Panc1 (cell line): ENCODE results near the gene NOP56. TPM values are rescaled to one million over a fixed set of nuclear protein-coding genes. Genes with fewer than 3 reads are reported as not detected.

Source experiments
- ATAC-seq: fragments of 200-7000 bp; cut with Tn5 transposase; 2 replicates; pipeline ENCODE4 v1.9.1; 2020; ENCODE audit warnings: mild to moderate bottlenecking, moderate library complexity
- BruUV-seq: library from RNA; stranded (reverse); fragments of 400-500 nt; replicated peaks from 2 replicates; lab custom pipeline; 2021; lab: Mats Ljungman, UMichigan
- CTCF ChIA-PET: fragments of 300-600 bp; sonication (Branson Sonifier 250); formaldehyde crosslinking; loops from one replicate; lab custom pipeline; 2022; ENCODE audit warnings: antibody characterized with exemption; lab: Charles Lee
- POLR2A ChIA-PET: fragments of 300-600 bp; sonication (Branson Sonifier 250); formaldehyde crosslinking; loops from one replicate; lab custom pipeline; 2022; ENCODE audit warnings: antibody characterized with exemption; lab: Charles Lee
- DNase-seq: peaks from one replicate; pipeline ENCODE4 v3.0.0-alpha.2; 2010; ENCODE audit warnings: low read depth, low spot score
- H3K27ac ChIP-seq: 2 replicates; pipeline ENCODE4 v1.5.1; 2011; ENCODE audit warnings: mild to moderate bottlenecking, low read length, inconsistent platforms
- H3K27me3 ChIP-seq: fragments of 200-500 bp; sonication (Bioruptor generic); 2 replicates; pipeline ENCODE4 v1.6.0; 2014; ENCODE audit warnings: low read length, inconsistent platforms; ENCODE audit not compliant: control insufficient read depth, insufficient read depth
- H3K36me3 ChIP-seq: fragments of 200-500 bp; sonication (Bioruptor generic); 2 replicates; pipeline ENCODE4 v1.5.1; 2014; ENCODE audit warnings: inconsistent platforms, mild to moderate bottlenecking, low read length, moderate library complexity; ENCODE audit not compliant: control insufficient read depth, insufficient read depth
- H3K4me1 ChIP-seq: 2 replicates; pipeline ENCODE4 v1.5.1; 2011; ENCODE audit warnings: inconsistent platforms, mild to moderate bottlenecking, low read length, moderate library complexity; ENCODE audit not compliant: control insufficient read depth, insufficient read depth
- H3K4me3 ChIP-seq, 2 experiments: 2 replicates each; pipeline ENCODE4 v1.5.1; 2011 to 2012; ENCODE audit warnings: low read depth in 2 of 2, low read length in 2 of 2, mild to moderate bottlenecking in 2 of 2, inconsistent platforms in 1 of 2, moderate library complexity in 1 of 2
- H3K9me3 ChIP-seq: fragments of 200-500 bp; sonication (Bioruptor generic); 2 replicates; pipeline ENCODE4 v1.5.1; 2014; ENCODE audit warnings: low read depth, mild to moderate bottlenecking, inconsistent platforms, low read length, moderate library complexity; ENCODE audit not compliant: control insufficient read depth, insufficient read depth
- CTCF ChIP-seq: fragments of 450-650 bp; IDR thresholded peaks from 2 replicates; pipeline ENCODE4 v1.5.1; 2017; ENCODE audit warnings: mild to moderate bottlenecking
- POLR2AphosphoS5 ChIP-seq: IDR thresholded peaks from 2 replicates; pipeline ENCODE4 v1.6.1; 2012; ENCODE audit warnings: mild to moderate bottlenecking, low read depth, low read length, moderate library complexity
- REST ChIP-seq, 2 experiments: IDR thresholded peaks; 2 replicates each; pipeline ENCODE4 v1.6.1; 2011 to 2012; ENCODE audit warnings: low read depth in 2 of 2, control low read depth in 1 of 2, low read length in 1 of 2, mild to moderate bottlenecking in 1 of 2, moderate library complexity in 1 of 2; ENCODE audit not compliant: insufficient read depth in 1 of 2
- SIN3A ChIP-seq: IDR thresholded peaks from 2 replicates; pipeline ENCODE4 v1.6.1; 2012; ENCODE audit warnings: low read depth, mild to moderate bottlenecking, low read length, moderate library complexity, borderline replicate concordance; ENCODE audit not compliant: insufficient read depth
- TCF7L2 ChIP-seq: IDR thresholded peaks from 2 replicates; pipeline ENCODE4 v1.6.1; 2011; ENCODE audit warnings: mild to moderate bottlenecking, low read depth, low read length, inconsistent platforms
- in situ Hi-C: cut with HindIII; loops from 2 replicates; pipeline ENCODE4 v1.10.0; 2016; ENCODE audit warnings: low sequenced_read_pairs, low pct_unique_long_range_greater_than_20kb
- intact Hi-C: fragments of 100-400 bp; cut with micrococcal nuclease; formaldehyde crosslinking; loops from one replicate; pipeline ENCODE4 v1.10.0; 2022; ENCODE audit not compliant: unreplicated experiment
- total RNA-seq: library from RNA; stranded (reverse); gene quantifications from one replicate; pipeline ENCODE4 v1.2.1, GENCODE V29; 2021; ENCODE audit not compliant: unreplicated experiment

Gene NOP56
- total RNA-seq, 1 experiment from 2014 or later = 354 TPM

DNA sequence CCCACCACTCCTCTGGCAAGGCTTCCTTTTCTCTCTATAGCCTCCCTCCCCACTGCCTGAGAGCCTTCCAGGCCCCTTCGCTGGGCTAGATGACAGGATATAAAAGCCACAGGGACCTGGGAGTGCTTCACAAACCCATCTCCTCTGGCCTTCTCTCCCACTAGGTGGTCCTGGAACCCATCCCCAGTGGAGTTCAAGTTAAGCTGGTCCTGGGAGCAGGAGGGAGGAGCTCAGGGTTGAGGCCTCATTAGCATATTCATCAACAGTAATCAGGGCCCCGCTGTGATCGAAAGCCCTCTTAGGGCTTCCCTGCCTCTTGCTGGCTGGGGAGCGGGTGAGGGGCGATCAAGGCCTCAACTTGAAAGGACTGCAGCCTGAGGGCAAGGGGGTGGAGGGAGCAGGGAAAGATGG is 49.2 kb downstream of the NOP56 start:
- no peaks in the 10 kb centered on the region for H3K36me3 ChIP-seq
- in situ Hi-C loops (no loop called here), intact Hi-C loops (no loop called here)
- DNase-seq = no peak
- H3K4me1 ChIP-seq = no peaks in the 10 kb centered on the region; the same call in 1 of the 2 replicates
- H3K27ac ChIP-seq = no peak overlapping the region
- no peak for ATAC-seq
- no peaks in the 10 kb centered on the region for H3K27me3 ChIP-seq
- H3K4me3 ChIP-seq = no peak overlapping the region
- no peak for TF ChIP-seq REST (IDR thresholded peaks at IDR 0.05; ENCODE audit: insufficient read depth in 1 of 2, low read depth in 2 of 2, low read length in 1 of 2)
- TF ChIP-seq SIN3A = no peak
- no peak for TF ChIP-seq CTCF
- no peak for TF ChIP-seq TCF7L2
- no peak for TF ChIP-seq POLR2AphosphoS5
- H3K9me3 ChIP-seq = no peaks in the 10 kb centered on the region
- ChIA-PET CTCF (no interaction called here), POLR2A (no interaction called here)
- BruUV-seq = no TSS peak

DNA sequence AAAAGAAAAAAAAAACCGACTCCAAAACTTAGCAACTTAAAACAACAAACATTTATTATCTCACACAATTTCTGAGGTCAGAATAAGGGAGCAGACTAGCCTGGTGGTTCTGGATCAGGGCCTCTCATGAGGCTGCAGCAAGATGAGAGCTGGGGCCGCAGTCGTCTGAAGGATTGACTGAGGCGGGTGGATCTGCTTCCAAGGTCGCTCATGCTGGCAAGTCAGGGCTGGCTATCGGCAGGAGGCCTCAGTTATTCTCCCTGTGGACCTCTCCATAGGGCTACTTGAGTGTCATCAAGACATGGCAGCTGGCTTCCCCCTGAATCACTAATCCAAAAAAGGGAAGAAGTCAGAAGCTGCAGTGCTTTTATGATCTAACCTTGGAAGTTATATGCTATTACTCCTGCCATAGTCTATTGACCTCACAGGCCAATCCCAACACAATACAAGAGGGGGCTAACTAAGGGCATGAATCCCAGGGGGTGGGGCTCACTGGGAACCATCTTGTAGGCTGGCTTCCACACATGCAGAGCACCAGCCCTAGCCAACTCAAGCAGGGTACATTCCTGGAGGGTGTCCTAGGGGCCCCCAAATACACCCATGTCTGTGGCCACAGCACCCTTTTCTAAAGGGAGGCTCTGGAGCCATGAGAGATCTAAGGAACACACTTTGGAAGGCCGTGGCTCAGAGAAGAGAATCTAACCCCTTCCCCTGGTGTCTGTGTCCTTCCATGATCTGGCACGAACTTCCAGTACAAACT is 51.5 kb downstream of the NOP56 start:
- H3K4me3 ChIP-seq = no peak overlapping the region
- no peaks in the 10 kb centered on the region for H3K9me3 ChIP-seq
- no peaks in the 10 kb centered on the region for H3K27me3 ChIP-seq
- TF ChIP-seq CTCF (no peak), SIN3A (no peak), POLR2AphosphoS5 (no peak), TCF7L2 (no peak), REST (IDR thresholded peaks at IDR 0.05; ENCODE audit: insufficient read depth in 1 of 2, low read depth in 2 of 2, low read length in 1 of 2) (no peak)
- BruUV-seq = no TSS peak
- CTCF ChIA-PET = no interaction called here
- no peaks in the 10 kb centered on the region for H3K36me3 ChIP-seq
- POLR2A ChIA-PET = no interaction called here
- intact Hi-C loops (no loop called here), in situ Hi-C loops (no loop called here)
- DNase-seq (no peak), ATAC-seq (no peak)
- H3K4me1 ChIP-seq = no peaks in the 10 kb centered on the region
- H3K27ac ChIP-seq = no peak overlapping the region
